Endothelial cell (in vitro differentiated cells): ENCODE data around the gene EXOC2. TPM values are rescaled to one million over a fixed set of nuclear protein-coding genes. Genes with fewer than 3 reads are reported as not detected.

Experiments used
- DNase-seq: peaks from one replicate; pipeline ENCODE4 v3.0.0; 2021; ENCODE audit warnings: low spot score
- H3K27ac Mint-ChIP-seq: one replicate; pipeline ENCODE4 v1.8.0; 2021; ENCODE audit warnings: mixed read lengths, inconsistent platforms; ENCODE audit not compliant: unreplicated experiment
- H3K27me3 Mint-ChIP-seq: one replicate; pipeline ENCODE4 v1.8.0; 2021; ENCODE audit warnings: mild to moderate bottlenecking, moderate library complexity, mixed read lengths, inconsistent platforms; ENCODE audit not compliant: unreplicated experiment
- H3K36me3 Mint-ChIP-seq: one replicate; pipeline ENCODE4 v1.8.0; 2021; ENCODE audit warnings: mild to moderate bottlenecking, low read depth, mixed read lengths, inconsistent platforms; ENCODE audit not compliant: unreplicated experiment
- H3K4me1 Mint-ChIP-seq: one replicate; pipeline ENCODE4 v1.8.0; 2021; ENCODE audit warnings: mild to moderate bottlenecking, mixed read lengths, inconsistent platforms; ENCODE audit not compliant: unreplicated experiment
- H3K4me3 Mint-ChIP-seq: one replicate; pipeline ENCODE4 v1.8.0; 2021; ENCODE audit warnings: mild to moderate bottlenecking, mixed read lengths, inconsistent platforms; ENCODE audit not compliant: unreplicated experiment
- H3K9me3 Mint-ChIP-seq: one replicate; pipeline ENCODE4 v1.8.0; 2021; ENCODE audit warnings: mixed read lengths, inconsistent platforms; ENCODE audit not compliant: unreplicated experiment
- total RNA-seq: library from RNA; stranded (reverse); fragmentation: NEBNext Ultra II Directional; extraction: Animal tissue kit (Norgen Biotek cat#: 25700); gene quantifications from one replicate; pipeline ENCODE4 v1.2.1, GENCODE V29; 2021; ENCODE audit not compliant: unreplicated experiment
- TF ChIP-seq, protein P1 (sequence below): fragments of 200-600 bp; sonication (generic); IDR thresholded peaks from one replicate; pipeline ENCODE4 v1.5.0; 2021; ENCODE audit warnings: antibody characterized with exemption; ENCODE audit not compliant: unreplicated experiment

The EXOC2 gene
- total RNA-seq, 1 donor from 2014 or later, result 34.6 TPM

DNA sequence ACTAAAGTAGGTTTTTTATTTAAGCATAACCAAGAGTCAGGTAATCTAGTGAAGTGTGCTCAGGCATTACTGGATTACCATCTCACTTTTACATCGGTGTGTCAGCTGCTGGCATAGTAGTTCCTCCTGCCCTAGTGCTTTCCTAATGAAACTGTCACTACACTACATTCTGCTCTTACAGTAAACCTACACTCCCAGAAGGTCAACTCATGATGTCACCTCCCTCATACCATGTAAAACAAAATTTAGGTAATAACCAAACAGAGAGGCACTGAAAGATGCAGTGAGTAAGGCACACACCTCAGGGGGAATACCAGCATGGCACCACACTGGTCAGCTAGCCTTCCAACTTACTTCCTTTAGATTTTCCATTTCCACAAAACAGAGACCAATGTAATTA lies 59.3 kb downstream of the EXOC2 start:
- Mint-ChIP-seq H3K4me3 (no peak overlapping the region), H3K27me3 (no peaks in the 10 kb centered on the region), H3K9me3 (no peaks in the 10 kb centered on the region), H3K27ac (no peak overlapping the region), H3K4me1 (no peaks in the 10 kb centered on the region), H3K36me3 (peaks cover 9% of the 10 kb centered on the region)
- TF ChIP-seq, protein P1, sequence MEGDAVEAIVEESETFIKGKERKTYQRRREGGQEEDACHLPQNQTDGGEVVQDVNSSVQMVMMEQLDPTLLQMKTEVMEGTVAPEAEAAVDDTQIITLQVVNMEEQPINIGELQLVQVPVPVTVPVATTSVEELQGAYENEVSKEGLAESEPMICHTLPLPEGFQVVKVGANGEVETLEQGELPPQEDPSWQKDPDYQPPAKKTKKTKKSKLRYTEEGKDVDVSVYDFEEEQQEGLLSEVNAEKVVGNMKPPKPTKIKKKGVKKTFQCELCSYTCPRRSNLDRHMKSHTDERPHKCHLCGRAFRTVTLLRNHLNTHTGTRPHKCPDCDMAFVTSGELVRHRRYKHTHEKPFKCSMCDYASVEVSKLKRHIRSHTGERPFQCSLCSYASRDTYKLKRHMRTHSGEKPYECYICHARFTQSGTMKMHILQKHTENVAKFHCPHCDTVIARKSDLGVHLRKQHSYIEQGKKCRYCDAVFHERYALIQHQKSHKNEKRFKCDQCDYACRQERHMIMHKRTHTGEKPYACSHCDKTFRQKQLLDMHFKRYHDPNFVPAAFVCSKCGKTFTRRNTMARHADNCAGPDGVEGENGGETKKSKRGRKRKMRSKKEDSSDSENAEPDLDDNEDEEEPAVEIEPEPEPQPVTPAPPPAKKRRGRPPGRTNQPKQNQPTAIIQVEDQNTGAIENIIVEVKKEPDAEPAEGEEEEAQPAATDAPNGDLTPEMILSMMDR, result no peak
- no peak for DNase-seq

DNA sequence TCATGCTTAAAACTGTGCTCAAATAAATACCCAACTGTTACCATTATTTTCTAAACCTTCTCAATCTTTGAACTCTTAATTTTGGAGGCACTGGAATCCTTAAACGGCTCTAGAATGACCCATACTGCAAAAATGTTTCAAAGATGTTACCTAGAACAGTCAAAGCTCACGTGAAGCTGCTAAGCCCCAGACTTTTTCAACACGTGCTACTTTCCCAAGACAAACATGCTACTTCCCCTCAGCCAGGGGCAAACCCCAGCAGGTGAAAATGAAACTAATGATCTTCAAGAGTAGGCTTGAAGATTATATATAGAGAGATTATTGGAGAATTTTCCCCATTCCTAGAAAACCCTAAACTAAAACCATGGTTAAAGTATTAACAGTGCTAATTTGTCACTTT lies 64.2 kb downstream of the EXOC2 start:
- H3K27me3 Mint-ChIP-seq, result no peaks in the 10 kb centered on the region

DNA sequence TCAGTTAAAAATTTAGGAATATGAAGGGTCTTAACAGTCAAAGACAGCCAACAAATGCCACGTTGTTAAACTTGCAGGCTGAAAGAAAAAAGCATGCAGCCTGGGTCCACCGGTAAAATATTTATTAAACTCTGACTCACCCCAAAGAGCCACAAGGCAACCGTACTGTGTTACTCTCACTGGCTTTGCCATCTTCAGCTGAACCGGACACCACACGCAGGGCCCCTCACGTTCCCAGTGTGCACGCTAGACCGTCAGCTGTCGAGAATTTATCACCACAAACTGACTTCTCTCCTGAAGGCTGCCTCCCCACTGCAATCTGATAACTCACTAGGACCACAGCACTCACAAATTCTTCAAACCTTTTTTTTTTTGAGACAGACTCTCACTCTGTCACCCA lies 66.7 kb downstream of the EXOC2 start:
- DNase-seq, result no peak
- H3K4me1 Mint-ChIP-seq, result peaks cover 2% of the 10 kb centered on the region

More for the DNA sequence above, 64.2 kb downstream of the EXOC2 start:
- peaks cover 2% of the 10 kb centered on the region for H3K4me1 Mint-ChIP-seq
- TF ChIP-seq, protein P1, result no peak
- DNase-seq, result no peak
- H3K36me3 Mint-ChIP-seq, result peaks cover 8% of the 10 kb centered on the region
- no peak overlapping the region for H3K27ac Mint-ChIP-seq
- no peaks in the 10 kb centered on the region for H3K9me3 Mint-ChIP-seq
- no peak overlapping the region for H3K4me3 Mint-ChIP-seq

DNA sequence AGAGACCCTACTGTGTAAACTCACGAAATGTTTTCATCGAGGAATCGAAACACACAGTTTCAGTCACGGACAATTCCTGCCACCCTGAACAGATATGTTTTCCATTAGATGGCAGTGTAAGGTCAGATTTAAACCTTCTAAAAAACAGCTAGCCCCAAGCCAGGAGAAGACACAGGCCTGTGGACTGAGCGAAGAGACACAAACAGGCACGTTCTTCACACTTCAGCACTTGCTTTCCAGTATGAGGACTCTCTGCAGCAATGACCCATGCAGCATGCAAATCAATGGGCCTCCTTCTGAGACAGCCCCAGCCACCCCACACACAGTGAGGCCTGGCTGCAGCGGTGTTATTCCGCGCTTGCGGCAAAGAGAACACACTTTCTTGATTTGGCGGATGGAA lies 68.0 kb downstream of the EXOC2 start:
- no peak for DNase-seq
- no peaks in the 10 kb centered on the region for H3K27me3 Mint-ChIP-seq
- no peaks in the 10 kb centered on the region for H3K9me3 Mint-ChIP-seq
- H3K27ac Mint-ChIP-seq, result no peak overlapping the region
- H3K4me1 Mint-ChIP-seq, result peaks cover 2% of the 10 kb centered on the region
- TF ChIP-seq, protein P1, result no peak
- H3K36me3 Mint-ChIP-seq, result peaks cover 6% of the 10 kb centered on the region
- no peak overlapping the region for H3K4me3 Mint-ChIP-seq

More for the DNA sequence above, 66.7 kb downstream of the EXOC2 start:
- H3K27me3 Mint-ChIP-seq, result no peaks in the 10 kb centered on the region
- no peak overlapping the region for H3K4me3 Mint-ChIP-seq
- peaks cover 6% of the 10 kb centered on the region for H3K36me3 Mint-ChIP-seq
- no peak overlapping the region for H3K27ac Mint-ChIP-seq
- H3K9me3 Mint-ChIP-seq, result no peaks in the 10 kb centered on the region
- TF ChIP-seq, protein P1, result no peak

DNA sequence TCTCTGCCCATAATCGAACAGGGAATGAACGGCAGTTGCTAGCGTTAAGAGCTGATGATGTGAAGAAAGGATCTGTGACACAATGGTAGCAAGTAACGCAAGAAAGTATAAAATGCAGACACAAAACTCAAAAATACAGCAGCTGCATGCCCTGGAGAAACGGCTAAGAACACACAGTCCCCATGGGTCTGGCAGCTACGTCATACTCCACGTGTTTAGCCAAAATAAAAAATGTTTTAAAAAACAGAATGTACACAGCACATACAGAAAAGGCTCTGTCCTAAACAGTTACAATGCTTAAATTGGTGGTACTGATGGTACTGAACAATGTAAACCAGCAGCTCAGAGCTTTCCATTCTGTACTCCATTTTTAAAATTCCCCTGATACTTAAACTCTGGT lies 70.5 kb downstream of the EXOC2 start:
- H3K27ac Mint-ChIP-seq, result no peak overlapping the region
- H3K9me3 Mint-ChIP-seq, result no peaks in the 10 kb centered on the region
- H3K36me3 Mint-ChIP-seq, result peaks cover 8% of the 10 kb centered on the region

More for the DNA sequence above, 70.5 kb downstream of the EXOC2 start:
- no peaks in the 10 kb centered on the region for H3K27me3 Mint-ChIP-seq
- H3K4me3 Mint-ChIP-seq, result no peak overlapping the region
- peaks cover 2% of the 10 kb centered on the region for H3K4me1 Mint-ChIP-seq
- TF ChIP-seq, protein P1, result no peak
- no peak for DNase-seq
